HCT116 (cell line): ENCODE data around the gene ITK.

Experiments
- CTCF ChIP-seq, 3 experiments: fragments of 200-600 bp in 1 of 3; sonication (generic) in 1 of 3; IDR thresholded peaks in 2 of 3; conservative IDR thresholded peaks in 1 of 3; 2 replicates each; pipeline ENCODE4 v1.5.1; 2012 to 2017; ENCODE audit warnings: low read depth in 2 of 3, low read length in 2 of 3, antibody characterized with exemption in 1 of 3, borderline replicate concordance in 1 of 3, control low read depth in 1 of 3, mild to moderate bottlenecking in 1 of 3, mixed read lengths in 1 of 3, mixed run types in 1 of 3, moderate library complexity in 1 of 3; ENCODE audit not compliant: insufficient read depth in 1 of 3
- MAX ChIP-seq: IDR thresholded peaks from 2 replicates; pipeline ENCODE4 v1.6.1; 2012
- TCF7L2 ChIP-seq: IDR thresholded peaks from 2 replicates; pipeline ENCODE4 v1.7.0; 2011; ENCODE audit warnings: borderline replicate concordance, inconsistent platforms; ENCODE audit not compliant: insufficient read depth, insufficient read length; ENCODE audit errors: extremely low read depth

- TF ChIP-seq CTCF (IDR thresholded peaks at IDR 0.05 in 2 of 3, conservative IDR thresholded peaks at IDR 0.05 in 1 of 3; ENCODE audit: borderline replicate concordance in 1 of 3, insufficient read depth in 1 of 3, low read depth in 2 of 3, low read length in 2 of 3), result no peak
- no peak for TF ChIP-seq MAX
- TF ChIP-seq TCF7L2, result no peak
Observed at GRCh38 chr5:157150995-157151394, 29.6 kb upstream of the ITK start.
